Esophagus mucosa (tissue), 1 donor: ENCODE data around the gene MROH2B. TPM values are rescaled to one million over a fixed set of nuclear protein-coding genes. Genes with fewer than 3 reads are reported as not detected.
"Not testable (repeated sequence)": the region's sequence is repeated elsewhere in the genome, so short reads cannot be mapped to it uniquely, and the experiment has no call there.

Experiments
- ATAC-seq: fragments of 200-7000 bp; cut with Tn5 transposase; one replicate; pipeline ENCODE4 v1.9.1; 2020
- total RNA-seq: library from RNA; stranded (reverse); gene quantifications from one replicate; pipeline ENCODE4 v1.2.4, GENCODE V29; 2023
- donor health status: DM: yes; HTN: yes; CAD: no.

The MROH2B gene
- total RNA-seq = not detected

- no peak for ATAC-seq
Measured at GRCh38 chr5:41071242-41071641, at the start of gene MROH2B. MROH2B (minus strand) TSS chr5:41071342; CDS start chr5:41070852, 490 bp downstream.

GRCh38 chr5:41120600-41120999 is 49.5 kb upstream of the MROH2B start:
- no peak for ATAC-seq

- ATAC-seq = no peak
Measured at GRCh38 chr5:41118177-41118576, 47.0 kb upstream of the MROH2B start.

- ATAC-seq = no peak
Measured at GRCh38 chr5:41115281-41115680, 44.1 kb upstream of the MROH2B start.

- no peak for ATAC-seq
Measured at GRCh38 chr5:41112486-41113455, 41.6 kb upstream of the MROH2B start.

GRCh38 chr5:41109186-41109585 is 38.0 kb upstream of the MROH2B start:
- ATAC-seq = no peak

- no peak for ATAC-seq
Measured at GRCh38 chr5:41102341-41102740, 31.2 kb upstream of the MROH2B start.

GRCh38 chr5:41097642-41098041 is 26.5 kb upstream of the MROH2B start:
- no peak for ATAC-seq

GRCh38 chr5:41095324-41096101 is 24.4 kb upstream of the MROH2B start:
- no peak for ATAC-seq

- ATAC-seq = no peak
Measured at GRCh38 chr5:41094871-41095270, 23.7 kb upstream of the MROH2B start.

- no peak for ATAC-seq
Measured at GRCh38 chr5:41093803-41094202, 22.7 kb upstream of the MROH2B start.

- no peak for ATAC-seq
Measured at GRCh38 chr5:41087461-41087860, 16.3 kb upstream of the MROH2B start.

GRCh38 chr5:41083306-41083705 is 12.2 kb upstream of the MROH2B start:
- no peak for ATAC-seq

- ATAC-seq = no peak
Measured at GRCh38 chr5:41071975-41072374, 833 bp upstream of the MROH2B start.

- no peak for ATAC-seq
Measured at GRCh38 chr5:41067714-41068568, 3.2 kb downstream of the MROH2B start.

- ATAC-seq = no peak
Measured at GRCh38 chr5:41065691-41066335, 5.3 kb downstream of the MROH2B start.

- ATAC-seq = no peak
Measured at GRCh38 chr5:41057940-41058339, 13.2 kb downstream of the MROH2B start.

- ATAC-seq = no peak
Measured at GRCh38 chr5:41057231-41057630, 13.9 kb downstream of the MROH2B start.

GRCh38 chr5:41048986-41049385 is 22.2 kb downstream of the MROH2B start:
- no peak for ATAC-seq

- no peak for ATAC-seq
Measured at GRCh38 chr5:41043109-41043747, 27.9 kb downstream of the MROH2B start.

GRCh38 chr5:41032973-41033372 is 38.2 kb downstream of the MROH2B start:
- ATAC-seq = no peak

- ATAC-seq = not testable (repeated sequence)
Measured at GRCh38 chr5:41022600-41022999, 48.5 kb downstream of the MROH2B start.
